GM19239 (cell line): ENCODE measurements around the gene OR1Q1.
"Not testable (repeated sequence)": the region's sequence is repeated elsewhere in the genome, so short reads cannot be mapped to it uniquely, and the experiment has no call there.

Experiments
- DNase-seq: peaks from one replicate; pipeline ENCODE4 v3.0.0; 2011; ENCODE audit warnings: low spot score; ENCODE audit not compliant: insufficient read length
- FAIRE-seq: peaks from 2 replicates; lab custom pipeline; 2011; peaks lifted over from hg19 to GRCh38; lab: Jason Lieb, UNC

The OR1Q1 gene

DNA sequence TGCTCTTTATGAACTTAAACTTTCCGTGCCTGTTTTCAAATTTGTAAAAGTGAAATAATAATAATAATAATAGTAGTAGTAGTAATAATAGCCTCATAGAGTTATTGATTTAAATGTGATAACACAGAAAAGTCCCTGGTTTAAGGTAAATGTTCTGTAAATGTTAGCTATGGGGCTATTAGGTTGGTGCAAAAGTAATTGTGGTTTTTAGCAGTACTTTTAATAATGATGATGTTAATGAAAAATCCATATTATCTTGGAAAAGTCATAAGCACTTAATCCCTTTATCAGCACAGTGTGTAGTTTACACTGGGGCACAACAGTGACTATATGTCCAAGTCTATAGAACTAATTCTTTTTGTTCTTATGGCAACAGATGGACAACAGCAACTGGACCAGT lies at the start of gene OR1Q1:
OR1Q1 (plus strand) TSS at position 377 of the 400 bp plus-strand sequence; CDS start at position 377, 0 bp downstream.
- FAIRE-seq (no peak), DNase-seq (no peak)

DNA sequence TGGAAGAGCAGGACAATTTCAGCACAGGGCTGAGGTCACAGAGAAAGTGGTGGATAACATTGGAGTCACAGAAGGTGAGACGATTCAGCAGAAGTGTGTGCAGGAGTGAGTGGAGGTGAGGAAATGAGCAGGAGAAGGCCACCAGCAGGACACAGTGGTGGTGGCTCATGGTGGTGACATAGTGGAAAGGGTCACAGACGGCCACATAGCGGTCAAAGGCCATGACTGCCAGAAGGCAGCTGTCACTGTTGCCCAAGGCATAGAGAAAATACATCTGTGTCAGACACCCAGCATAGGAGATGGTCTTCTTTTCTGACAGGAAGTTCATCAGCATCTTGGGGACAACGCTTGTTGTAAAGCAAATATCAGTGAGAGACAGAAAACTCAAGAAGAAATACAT lies 46.6 kb upstream of the OR1Q1 start:
- FAIRE-seq, result no peak
- no peak for DNase-seq

DNA sequence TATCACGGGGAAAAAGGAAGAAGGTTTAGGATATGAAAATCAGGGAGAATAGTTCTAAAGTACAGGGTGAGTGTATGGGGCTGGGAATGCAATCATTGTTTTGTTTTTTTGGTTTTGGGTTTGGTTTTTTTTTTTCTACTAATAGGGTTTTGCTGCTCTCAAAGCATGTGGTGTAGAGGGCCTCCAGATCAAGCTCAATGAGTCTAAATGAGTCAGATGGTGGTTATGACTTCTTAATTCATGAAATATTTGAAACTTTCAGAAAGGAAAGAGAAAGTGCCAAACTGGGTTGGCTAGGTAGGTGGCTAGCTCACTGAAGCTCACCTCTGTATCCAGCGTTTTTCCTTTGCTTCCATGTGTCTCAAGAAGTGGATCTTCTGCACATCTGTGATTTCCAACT lies 42.1 kb upstream of the OR1Q1 start:
- DNase-seq, result no peak
- no peak for FAIRE-seq

DNA sequence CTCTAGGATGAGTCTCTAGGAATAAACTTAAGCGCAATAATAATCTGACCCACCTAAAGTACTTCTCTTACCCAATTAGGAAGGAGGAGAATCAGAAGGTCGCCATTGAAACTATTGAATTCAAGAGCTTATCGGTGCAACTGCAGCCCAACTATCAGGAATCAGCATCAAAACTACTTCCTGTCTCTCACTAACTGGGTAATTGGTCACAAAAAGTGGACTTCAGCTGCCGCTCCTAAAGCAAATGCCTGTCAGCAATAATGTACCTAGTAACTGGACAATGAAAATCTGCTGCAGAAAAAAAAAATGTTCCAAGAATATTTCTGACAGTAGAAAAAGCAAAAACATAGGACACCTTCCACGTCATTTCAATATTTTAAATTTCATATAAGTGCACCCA lies 34.7 kb upstream of the OR1Q1 start:
- no peak for DNase-seq
- FAIRE-seq, result no peak

DNA sequence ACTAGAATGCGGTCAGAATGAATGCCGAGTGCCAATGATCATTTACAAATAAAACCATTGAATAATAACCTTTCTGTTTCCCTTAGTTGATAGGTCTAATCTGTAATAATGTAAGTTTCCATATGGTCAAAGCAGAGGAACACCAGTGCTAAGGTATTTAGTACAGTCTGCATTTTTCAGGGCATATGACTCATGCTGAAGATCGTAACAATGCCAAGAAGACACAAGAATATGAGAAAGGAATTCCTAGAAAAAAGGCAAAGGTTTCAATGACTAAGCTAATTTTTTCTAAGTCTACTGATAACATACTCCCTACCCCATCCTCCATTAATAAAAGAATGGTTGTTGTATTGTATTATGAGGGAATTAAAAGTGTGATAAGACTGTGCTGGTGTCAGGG lies 34.2 kb upstream of the OR1Q1 start:
- DNase-seq (no peak), FAIRE-seq (no peak)

DNA sequence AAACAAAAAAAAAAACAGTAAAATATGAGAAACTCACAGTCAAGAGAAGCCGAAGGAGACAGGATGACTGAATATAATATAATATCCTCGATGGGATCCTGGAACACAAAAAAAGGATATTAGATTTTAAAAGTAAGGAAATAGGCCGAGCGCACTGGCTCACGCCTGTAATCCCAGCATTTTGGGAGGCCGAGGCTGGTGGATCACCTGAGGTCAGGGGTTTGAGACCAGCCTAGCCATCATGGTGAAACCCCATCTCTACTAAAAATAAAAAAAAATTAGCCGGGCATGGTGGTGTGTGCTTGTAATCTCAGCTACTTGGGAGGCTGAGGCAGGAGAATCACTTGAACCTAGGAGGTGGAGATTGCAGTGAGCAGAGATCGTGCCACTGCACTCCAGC lies 31.3 kb upstream of the OR1Q1 start, which contains the start of gene OR1L8:
OR1L8 (minus strand) TSS at position 101 of the 400 bp plus-strand sequence. CDS start 14,907 bp downstream, outside the sequence.
- DNase-seq, FAIRE-seq: not testable (repeated sequence)

DNA sequence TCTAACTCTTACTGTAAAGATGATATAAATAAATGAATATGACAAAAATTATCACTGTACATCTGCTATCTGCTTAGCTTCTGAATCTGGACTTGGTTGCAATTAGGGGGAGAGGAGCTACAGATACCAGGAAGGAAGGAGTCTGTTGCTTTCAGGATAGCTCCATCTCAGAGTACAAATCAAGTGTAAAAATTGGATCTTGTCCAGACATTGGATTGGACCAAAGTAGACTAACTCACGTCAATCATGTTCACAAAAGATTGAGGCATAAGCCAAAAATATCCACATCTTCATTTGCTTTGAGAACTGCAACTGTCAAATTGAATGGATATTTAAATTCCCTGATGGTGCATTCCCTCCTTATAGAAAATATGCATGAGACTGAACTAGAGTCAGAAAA lies 8.8 kb upstream of the OR1Q1 start:
- FAIRE-seq (no peak), DNase-seq (no peak)

DNA sequence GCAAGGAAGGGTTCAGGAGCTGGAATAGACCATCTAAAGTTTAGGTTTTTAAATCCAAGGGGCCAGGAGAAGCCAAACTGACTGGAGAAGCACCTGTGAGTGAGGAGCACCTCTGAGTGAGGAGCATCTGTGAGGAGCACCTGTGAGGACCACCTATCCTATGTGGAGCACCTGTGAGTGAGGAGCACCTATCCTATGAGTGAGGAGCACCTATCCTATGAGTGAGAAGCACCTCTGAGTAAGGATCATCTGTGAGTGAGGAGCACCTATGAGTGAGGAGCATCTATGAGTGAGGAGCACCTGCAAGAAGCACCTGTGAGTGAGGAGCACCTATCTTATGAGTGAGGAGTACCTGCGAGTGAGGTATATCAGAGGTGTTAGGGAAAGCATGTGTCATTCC lies 8.0 kb upstream of the OR1Q1 start:
- no peak for FAIRE-seq
- DNase-seq, result no peak

DNA sequence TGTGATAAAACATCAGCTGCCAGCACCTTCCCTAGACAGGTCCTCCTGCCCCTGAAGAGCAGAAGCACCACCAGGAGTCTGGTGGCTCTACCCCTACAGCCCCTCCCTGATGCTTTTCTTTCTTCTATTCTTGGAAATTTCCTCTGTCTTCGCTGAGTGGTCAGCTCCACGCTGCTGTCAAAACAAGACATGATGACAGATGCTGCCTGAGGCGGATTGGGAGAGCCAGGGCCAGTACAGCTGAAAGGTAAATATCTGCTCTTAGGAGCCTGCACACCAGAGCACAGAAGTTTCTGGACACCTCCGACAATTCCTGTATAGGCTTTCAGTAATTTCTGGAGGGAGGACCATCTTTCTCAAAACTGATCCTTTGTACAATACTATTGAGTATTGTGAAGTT lies 4.7 kb upstream of the OR1Q1 start:
- FAIRE-seq (no peak), DNase-seq (no peak)

DNA sequence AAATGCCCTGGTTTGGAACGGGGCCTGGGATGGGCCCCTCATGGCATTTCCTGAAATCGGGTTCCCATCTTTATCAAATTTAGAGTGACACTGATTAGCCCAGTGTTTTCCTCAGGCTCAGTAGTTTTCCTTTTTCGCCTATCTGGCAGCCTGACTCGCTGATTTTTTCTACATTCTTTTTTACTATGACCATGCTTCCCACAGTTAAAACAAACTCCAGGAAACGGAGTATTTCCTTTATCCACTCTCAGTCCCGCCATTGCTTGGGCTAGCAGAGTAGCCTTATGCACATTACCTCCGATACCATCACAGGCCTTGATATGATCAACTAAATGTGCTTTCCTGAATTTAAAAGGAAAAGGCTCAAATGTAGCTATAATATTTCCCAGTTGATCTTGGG lies 5.5 kb downstream of the OR1Q1 start:
- FAIRE-seq, result no peak
- no peak for DNase-seq

GRCh38 chr9:122642226-122642625 lies 27.7 kb downstream of the OR1Q1 start:
- no peak for DNase-seq
- no peak for FAIRE-seq

GRCh38 chr9:122656378-122656777 lies 41.8 kb downstream of the OR1Q1 start:
- DNase-seq (no peak), FAIRE-seq (no peak)

DNA sequence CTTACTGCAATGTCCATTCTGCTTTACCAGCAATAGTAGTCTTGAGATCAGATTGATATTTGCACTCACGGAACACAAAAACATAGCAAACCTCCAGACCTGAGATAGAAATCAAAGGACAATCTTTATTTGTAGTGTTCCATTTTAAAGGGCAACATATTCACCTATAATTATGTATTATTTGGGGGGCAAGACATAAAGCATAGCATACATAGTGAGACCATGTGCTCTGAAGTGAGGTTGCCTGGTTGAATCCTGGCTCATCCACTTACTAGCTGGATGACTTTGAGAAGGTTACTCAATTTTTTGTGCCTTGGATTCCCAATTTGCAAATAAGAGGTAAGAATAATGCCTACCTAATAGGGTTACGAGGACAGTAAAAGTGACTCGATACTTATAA lies 43.0 kb downstream of the OR1Q1 start, which contains the start of gene OR1B1:
OR1B1 (minus strand) TSS at position 101 of the 400 bp plus-strand sequence.
- FAIRE-seq, result no peak
- no peak for DNase-seq

DNA sequence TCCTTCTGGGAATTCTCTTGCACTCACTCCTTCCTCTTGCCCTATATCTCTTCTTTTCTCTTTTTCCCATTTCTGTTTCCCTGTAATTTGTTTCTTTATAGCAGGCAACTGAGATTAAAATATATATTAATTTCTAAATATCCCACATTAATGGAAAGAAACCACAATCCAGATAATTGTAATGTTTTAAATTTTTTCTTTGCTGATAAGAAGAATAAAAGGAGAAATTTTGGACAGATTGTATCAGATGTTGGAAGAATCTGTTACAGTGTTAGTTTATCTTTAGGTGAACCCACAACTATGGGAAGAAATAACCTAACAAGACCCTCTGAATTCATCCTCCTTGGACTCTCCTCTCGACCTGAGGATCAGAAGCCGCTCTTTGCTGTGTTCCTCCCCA lies 46.9 kb downstream of the OR1Q1 start, which contains the start of gene OR1L1:
OR1L1 (plus strand) TSS at position 301 of the 400 bp plus-strand sequence; CDS start at position 301, 0 bp downstream.
- no peak for DNase-seq
- FAIRE-seq, result no peak
